CD4-positive, alpha-beta T cell treated with Interleukin-15 for 4 hours (primary cell): ENCODE results near the gene PPAN.

ENCODE experiments used
- DNase-seq: peaks from one replicate; pipeline ENCODE4 v3.0.0-alpha.2; 2020; ENCODE audit warnings: low spot score

PPAN gene, protein sequence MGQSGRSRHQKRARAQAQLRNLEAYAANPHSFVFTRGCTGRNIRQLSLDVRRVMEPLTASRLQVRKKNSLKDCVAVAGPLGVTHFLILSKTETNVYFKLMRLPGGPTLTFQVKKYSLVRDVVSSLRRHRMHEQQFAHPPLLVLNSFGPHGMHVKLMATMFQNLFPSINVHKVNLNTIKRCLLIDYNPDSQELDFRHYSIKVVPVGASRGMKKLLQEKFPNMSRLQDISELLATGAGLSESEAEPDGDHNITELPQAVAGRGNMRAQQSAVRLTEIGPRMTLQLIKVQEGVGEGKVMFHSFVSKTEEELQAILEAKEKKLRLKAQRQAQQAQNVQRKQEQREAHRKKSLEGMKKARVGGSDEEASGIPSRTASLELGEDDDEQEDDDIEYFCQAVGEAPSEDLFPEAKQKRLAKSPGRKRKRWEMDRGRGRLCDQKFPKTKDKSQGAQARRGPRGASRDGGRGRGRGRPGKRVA

DNA sequence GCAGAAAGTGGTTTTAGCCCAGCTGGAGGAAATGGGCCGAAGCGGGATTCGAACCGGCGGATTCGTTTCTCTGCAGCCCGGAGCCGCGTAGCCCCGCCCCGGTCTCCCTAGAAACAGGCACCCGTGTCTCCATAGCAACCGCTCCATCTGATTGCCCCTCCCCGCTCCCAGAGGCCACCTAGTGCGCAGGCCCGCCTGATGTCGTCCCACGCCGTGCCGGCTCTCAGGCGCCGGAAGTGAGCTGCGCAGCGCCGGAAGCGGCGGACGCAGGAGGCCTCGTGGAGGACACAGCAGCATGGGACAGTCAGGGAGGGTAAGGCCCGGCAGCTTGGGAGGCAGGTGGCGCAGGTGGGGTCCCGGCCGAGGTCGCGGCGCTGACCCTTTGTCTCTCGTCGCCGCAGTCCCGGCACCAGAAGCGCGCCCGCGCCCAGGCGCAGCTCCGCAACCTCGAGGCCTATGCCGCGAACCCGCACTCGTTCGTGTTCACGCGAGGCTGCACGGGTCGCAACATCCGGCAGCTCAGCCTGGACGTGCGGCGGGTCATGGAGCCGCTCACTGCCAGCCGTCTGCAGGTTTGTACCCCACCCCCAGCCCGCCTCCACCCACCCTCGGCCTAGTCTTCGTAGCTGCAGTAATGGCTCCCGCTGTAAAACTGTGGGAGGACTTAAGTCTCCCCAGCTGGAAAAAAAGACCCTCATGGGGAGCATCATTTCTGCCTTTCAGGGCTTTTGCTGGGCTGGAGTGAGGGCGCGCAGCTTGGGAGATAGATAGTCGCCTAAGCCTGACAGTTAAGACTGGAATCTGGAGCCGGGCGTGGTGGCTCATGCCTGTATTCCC is at the start of gene PPAN:
Gene PPAN, plus strand, starts transcription at position 263 of the 837 bp plus-strand sequence. Its CDS starts 33 bp downstream, at position 296.
- DNase-seq = peak; percentile 98

GRCh38 chr19:10061717-10062310 is 44.3 kb upstream of the PPAN start:
- DNase-seq = no peak

GRCh38 chr19:10068205-10068604 is 38.0 kb upstream of the PPAN start:
- peak; percentile 15 for DNase-seq

- DNase-seq = no peak
Measured at GRCh38 chr19:10069046-10069445, 37.1 kb upstream of the PPAN start.

GRCh38 chr19:10070730-10071446 is 35.3 kb upstream of the PPAN start:
- DNase-seq = no peak

- peak; percentile 57 for DNase-seq
Measured at GRCh38 chr19:10074153-10074552, 32.0 kb upstream of the PPAN start.

GRCh38 chr19:10076535-10076934 is 29.6 kb upstream of the PPAN start:
- DNase-seq = no peak

- DNase-seq = no peak
Measured at GRCh38 chr19:10078329-10078728, 27.8 kb upstream of the PPAN start.

- no peak for DNase-seq
Measured at GRCh38 chr19:10079031-10079453, 27.1 kb upstream of the PPAN start.

DNA sequence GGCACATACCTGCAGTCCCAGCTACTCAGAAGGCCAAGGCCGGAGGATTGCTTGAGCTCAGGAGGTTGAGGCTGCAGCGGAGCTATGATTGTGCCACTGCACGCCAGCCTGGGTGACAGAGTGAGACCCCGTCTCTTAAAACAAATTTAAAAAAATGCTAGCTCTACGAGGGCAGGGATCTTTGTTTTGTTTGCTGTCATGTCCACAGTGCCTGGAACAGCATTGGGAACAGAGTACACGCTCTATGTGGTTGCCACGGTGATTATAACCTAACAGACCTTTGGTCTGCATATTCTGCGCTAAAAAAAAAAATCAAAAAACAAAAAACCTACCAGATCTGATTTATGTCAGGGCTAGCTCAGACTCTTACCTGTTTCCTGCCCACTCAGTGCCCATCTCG is 22.3 kb upstream of the PPAN start:
- DNase-seq = no peak

DNA sequence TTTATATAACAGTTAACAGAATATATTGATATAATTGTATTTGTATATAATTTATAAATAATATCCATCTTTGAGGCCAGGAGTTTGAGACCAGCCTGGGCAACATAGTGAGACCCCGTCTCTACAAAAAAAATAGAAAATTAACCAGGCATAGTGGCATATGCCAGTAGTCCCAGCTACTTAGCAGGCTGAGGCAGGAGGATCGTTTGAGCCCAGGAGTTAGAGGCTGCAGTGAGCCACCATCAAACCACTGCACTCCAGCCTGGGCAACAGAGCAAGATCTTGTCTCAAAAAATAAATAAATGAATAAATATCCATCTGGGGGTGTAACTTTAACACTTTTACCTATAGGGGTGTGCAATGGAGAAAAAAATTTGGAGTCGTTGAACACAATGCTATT is 21.4 kb upstream of the PPAN start:
- no peak for DNase-seq

DNA sequence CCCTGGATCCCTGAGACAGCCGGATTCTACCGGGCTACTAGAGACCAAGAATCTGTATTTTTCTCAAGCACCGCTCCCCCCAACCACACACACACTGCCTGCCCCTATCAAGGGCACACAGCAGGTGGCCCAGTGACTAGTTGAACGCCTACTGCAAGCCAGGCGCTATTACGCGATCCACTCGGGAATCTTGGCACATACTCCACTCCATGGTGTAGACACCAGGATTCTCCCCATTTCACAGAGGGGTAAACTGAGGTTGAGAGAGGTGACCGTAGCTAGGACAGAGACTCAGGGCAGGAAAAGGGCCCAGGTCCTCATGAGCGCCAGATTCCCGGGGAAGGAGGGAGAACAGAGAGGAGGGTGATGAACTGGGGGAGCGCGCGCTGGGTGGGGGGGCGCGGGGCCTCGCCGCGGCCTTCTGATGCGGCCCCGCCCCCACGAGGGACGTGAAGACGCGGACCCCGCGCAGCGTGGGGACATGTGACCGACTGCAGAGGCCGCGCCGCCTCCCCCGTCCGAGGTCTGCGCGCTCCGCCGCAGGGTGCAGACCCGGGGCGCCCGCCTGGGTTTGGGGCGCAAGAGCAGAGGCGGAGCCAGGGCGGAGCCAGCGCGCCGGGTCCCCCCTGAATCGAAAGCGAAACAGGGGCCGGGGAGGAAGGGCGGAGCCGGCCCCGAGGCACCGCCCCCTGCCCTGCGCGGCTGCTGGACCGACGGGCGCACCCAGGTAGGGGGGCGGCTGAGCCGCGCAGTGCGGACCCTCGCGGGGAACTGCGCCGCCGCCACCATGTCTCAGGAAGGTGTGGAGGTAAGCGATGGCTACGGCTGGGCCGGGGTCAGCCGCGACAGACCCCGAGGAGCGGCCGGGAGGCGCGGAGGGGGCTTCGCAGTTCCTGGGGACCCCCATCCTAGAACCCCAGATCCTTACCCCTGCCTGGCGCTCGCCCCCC is 20.2 kb upstream of the PPAN start, which contains the start of gene SHFL:
Gene SHFL, plus strand, starts transcription at position 677 of the 950 bp plus-strand sequence. Its CDS starts 111 bp downstream, at position 788.
- DNase-seq = peak; percentile 85

DNA sequence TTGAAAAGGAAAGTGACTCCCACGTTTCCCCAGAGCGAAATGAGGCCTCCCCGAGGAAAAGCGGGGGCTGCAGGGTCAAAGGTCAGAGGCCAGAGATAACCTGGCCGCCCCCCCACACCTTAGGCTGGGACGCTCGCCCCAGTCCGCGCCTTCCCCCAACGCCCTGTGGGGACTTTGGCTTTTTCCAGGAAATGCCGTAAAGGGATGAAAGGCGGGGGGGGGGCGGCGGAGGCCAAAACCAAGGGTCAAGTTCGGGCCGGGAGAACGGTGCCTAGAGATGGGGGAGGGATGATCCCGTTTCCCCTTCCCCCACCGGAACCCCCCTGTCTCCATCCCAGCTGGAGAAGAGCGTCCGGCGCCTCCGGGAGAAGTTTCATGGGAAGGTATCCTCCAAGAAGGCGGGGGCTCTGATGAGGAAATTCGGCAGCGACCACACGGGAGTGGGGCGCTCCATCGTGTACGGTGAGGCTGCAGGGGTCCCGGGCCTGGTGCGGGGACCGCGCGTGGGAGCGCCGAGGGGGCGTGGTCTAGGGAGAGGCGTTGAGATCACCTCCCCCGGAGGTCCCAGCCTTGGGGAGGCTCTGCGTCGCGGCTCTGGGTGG is 19.5 kb upstream of the PPAN start:
- peak; percentile 16 for DNase-seq

DNA sequence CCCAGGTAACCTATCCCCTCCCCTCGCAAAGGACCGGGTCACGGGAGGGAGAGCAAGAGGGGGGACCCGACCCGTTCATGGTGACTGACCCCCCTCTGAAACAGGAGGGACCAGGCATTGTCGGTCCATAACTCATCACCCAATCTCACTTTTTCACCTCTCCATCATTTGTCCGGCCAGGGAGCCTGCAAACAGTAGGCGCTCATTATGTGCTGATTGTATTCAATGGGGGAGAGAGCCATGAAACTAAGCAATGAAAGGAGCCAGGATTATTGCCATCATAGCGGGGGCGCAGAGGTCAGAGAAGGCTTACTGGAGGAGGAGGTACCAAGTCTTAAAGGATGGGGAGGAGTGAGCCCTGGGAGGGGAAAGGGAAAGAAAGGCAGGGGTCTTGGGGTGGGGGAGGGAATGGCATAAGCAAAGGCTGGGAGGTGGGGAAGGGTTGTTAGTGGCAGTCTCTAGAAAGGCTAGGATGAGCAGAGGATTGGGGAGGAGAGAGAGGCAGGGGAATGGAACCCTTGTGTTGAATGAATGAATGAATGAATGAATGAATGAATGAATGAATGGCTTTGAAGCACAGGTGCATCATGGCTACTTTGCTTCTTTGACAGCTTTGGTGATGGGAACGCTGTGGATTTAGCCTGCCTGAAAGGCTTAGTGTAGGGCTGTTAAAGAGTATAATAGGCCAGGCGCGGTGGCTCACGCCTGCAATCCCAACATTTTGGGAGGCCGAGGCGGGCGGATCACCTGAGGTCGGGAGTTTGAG is 18.7 kb upstream of the PPAN start:
- no peak for DNase-seq

DNA sequence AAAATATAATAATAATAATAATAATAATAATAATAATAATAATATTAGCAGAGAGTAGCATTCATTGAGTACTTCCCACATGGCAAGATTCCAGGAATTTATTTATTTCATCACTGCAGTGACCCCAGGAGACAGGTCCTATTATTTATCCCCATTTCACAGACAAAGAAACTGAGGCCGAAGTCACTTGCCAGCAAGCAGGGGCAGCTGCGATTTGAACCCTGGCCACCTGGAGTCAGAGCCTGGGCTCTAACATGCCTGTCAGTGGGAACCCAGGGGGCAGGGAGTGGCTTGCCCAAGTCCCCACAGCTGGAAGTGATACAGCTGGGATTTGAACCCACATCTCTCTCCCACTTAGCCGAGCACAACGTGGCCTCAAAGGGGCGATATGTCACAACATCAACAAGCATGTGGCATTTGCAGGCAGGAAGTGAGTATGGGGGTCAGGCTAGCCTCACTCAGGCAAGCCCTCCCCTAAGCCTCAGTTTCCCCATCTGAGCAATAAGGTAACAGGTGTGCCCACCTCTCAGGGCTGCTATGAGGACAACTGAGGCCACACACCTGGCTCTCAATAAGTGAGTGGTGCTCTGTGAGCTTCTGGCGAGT is 17.1 kb upstream of the PPAN start:
- DNase-seq = no peak

DNA sequence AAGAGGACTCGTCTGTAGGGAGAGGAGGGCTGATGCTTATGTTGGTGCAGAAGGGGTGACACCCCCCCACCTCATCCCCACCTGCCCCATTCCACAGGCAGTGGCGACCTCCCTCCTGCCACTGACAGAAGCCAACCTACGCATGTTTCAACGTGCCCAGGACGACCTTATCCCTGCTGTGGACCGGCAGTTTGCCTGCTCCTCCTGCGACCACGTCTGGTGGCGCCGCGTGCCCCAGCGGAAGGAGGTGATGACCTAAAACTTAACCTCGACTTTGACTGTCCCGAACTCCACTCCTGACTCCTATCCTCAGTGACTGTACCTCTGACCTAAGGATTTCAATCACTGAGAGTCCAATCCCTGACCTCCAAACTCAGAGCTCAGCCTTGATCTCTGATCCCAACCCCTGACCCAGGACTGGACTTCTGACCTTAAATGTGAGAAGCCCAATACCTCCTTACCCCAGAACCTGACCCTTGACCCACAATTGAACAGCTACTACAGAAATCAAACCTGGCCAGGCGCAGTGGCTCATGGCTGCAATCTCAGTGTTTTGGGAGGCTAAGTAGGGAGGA is 16.3 kb upstream of the PPAN start:
- DNase-seq = no peak

GRCh38 chr19:10091370-10091687 is 14.8 kb upstream of the PPAN start:
- DNase-seq = no peak

GRCh38 chr19:10091895-10092641 is 14.1 kb upstream of the PPAN start:
- no peak for DNase-seq
